ENCODE data around the gene TMEM237.

Gene TMEM237

DNA sequence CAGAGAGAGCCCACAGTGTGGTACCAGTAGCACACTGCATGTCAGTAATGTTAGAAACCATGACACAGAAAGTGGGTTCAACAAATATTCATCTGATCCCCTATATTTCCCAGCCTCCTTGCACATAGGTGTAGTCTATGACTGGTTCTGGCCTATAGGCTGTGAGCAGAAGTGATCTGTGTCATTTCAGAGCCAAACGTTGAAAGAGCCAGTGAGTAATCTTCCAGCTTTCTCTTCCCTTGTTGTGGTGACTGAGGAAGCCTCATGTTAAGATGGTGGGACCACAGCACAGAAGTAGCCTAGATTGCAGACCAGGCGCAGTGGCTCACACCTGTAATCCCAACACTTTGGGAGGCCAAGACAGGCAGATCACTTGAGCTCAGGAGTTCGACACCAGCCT lies 4.1 kb downstream of the TMEM237 start:
- no peak for DNase-seq

- peak; percentile 51 for DNase-seq
Observed at GRCh38 chr2:201638326-201638725, 5.0 kb downstream of the TMEM237 start.

DNA sequence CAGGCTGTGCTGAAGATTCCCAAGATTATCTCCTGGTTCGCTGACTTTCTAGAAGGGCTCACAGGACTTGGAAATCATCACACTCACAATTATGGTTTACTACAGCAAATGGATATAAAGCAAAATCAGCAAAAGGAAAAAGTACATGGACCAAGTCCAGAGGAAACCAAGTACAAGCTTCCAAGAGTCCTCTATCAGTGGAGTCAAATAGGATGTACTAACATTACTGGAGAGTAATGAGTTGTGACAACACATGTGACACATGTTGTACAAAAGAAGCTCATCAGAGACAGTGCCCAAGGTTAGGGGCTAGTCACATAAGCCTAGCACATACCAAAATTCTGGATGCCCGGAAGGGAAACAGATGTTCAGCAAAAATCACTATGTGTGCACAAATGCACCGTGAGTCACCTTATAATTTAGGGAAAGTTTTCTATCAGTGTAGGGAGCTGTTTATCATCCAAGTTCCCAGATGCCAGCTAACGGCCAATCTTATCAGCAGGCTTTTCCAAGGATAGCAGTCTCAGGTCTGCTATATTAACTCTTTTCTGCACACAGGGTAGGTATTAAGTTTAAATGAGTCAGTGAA lies 9.5 kb downstream of the TMEM237 start:
- no peak for DNase-seq

- no peak for DNase-seq
Observed at GRCh38 chr2:201631041-201631440, 12.3 kb downstream of the TMEM237 start.

GRCh38 chr2:201630577-201630976 lies 12.7 kb downstream of the TMEM237 start:
- DNase-seq: no peak

GRCh38 chr2:201628545-201628944 lies 14.8 kb downstream of the TMEM237 start:
- peak; percentile 29 for DNase-seq

- no peak for DNase-seq
Observed at GRCh38 chr2:201622306-201622970, 20.9 kb downstream of the TMEM237 start.

DNA sequence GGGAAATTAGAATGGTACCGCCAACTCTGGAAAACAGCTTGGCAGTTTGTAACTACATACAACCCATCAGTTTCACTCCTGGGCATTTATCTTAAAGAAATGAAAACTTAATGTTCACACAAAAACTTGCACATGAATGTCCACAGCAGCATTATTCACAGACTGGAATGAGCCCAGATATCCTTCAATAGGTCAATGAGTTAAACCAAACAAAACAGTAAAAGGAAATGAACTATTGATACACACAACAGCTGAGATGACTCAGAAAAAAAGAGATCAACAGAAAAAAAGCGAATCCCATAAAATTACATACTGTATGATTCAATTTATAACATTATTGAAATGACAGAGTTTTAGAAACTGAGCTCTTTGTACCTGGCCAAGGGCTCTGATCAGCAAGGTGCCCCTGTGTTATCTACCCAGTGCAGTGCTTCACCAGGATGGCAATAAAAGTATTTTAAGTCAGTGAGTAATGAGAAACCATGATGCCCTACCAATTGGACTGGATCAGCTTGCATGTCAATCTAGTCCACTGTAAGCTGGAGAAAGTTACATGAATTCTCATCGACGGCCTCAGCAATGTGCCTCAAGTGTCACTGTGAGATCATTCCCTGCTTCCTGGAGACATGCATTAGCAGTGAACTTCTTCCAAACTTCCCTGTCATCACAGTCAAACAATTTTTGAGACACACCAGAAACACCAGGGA lies 21.9 kb downstream of the TMEM237 start:
- no peak for DNase-seq

DNA sequence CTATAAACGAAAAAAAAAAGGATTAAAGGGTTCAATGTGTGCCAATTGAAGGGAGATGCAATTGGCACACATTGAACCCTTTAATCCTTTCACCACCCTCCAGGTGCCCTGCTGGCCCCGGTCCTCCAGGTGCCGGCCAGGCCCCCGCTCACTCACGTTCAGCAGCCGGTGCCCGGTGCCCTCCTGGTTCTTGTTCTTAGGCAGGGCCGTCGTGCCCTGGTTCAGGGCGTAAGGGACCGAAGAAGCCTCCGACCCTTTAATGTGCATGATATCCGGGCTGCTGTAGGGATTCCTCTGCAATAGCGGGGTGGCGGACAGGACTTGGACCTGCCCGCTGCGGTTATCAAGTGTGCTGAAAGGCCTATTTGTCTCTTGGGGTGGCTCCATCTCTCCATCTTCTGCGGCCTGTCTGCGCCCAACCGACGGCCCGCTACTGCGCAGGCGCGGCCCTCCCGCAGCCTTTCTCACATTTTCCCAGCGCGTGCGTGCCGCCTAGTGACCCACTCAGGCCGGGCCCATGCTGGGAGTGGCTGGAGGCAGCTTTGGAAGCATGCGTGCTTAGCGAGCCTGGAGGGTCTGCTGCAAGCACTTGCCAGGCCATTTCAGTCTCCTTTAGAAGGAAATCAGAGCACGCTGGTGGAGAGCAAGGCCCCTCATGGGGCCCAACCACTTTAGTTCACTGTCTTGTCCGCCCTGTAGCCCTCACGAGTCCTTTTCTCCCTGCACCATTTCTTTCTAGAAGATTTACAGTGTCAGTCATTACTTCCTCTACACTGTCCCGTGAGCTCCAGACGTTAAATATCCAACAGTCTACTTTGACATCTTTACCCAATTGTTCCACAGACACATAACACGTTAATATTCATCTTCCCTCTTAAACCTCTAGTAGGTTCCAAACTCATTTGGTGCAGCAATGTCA lies 24.3 kb downstream of the TMEM237 start:
- DNase-seq: peak; percentile 79

DNA sequence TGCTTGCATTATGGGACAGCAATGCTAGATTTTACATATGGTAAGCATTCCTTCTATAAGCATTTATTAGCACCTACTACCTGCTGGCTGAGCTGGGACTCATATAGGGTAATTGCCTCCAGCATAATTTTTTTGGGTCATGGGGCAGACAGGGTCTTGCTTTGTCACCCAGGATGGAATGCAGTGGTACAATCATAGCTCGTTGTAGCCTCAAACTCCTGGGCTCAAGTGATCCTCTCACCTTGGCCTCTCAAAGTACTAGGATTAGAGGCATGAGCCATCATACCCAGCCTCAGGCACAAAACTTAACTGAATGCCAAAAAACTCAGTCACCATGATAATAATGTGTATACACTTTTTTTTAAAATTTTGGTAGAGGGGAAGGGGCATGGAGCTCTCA lies 35.3 kb downstream of the TMEM237 start:
- no peak for DNase-seq

GRCh38 chr2:201607568-201607967 lies 35.7 kb downstream of the TMEM237 start:
- DNase-seq: no peak

- no peak for DNase-seq
Observed at GRCh38 chr2:201600906-201601305, 42.4 kb downstream of the TMEM237 start.

DNA sequence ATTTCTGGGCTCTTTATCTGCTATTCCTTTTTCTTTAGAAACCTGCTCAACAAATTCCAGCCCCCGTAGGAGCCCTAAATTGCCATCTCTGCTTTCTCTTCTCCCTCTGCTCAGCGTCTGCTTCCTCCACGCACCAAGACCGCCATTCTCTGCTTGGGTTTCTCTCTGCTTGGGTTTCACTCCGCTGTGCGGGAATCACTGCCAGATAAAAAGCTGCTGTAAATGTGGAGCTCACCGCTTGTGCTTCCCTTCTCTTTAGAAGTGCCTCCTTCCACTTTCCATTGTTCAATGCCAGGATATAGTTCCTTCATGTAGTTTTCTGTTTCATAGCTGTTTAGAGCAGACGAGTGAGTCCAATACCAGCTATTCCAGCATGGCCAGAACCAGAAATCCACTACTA lies 45.9 kb downstream of the TMEM237 start:
- no peak for DNase-seq

DNA sequence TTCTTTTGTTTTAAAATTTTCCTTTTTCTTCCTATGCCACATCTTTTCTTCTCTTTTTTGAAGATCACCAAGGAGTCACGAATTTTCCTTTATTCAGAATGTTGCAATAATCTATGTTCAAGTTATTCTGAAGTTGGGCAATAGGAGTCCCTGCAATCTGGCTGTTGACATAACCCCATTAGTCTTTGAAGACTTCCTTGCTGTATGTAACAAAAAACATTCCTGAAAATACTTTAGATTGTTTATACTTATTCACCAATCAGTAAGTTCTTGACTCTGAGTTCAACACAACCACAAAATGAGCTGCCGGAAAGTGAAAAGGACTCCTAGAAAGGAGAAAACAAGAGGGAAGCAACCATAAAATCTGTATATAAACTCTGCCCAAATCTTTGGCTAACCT lies 62.8 kb downstream of the TMEM237 start:
- peak; percentile 80 for DNase-seq

GRCh38 chr2:201579536-201579935 lies 63.8 kb downstream of the TMEM237 start:
- DNase-seq: peak; percentile 53

DNA sequence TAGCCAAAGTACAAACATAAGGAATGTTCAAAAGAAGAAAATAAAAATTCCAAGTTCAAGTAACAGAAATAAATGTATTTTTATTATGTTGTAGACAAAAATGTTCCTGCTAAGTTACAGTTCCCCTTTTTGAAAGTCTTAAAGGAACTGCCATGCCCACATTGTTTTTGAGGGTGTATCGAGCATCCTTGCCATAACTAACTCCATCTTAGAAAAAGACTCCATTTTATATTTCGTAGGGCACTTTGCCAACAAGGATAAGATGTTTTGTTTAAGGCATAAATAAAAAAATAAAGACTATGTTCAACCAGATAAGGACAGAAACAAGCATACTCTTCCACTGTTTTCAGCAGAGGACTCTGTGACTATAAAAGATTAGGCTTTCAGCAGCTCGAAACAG lies 67.3 kb downstream of the TMEM237 start:
- DNase-seq: no peak

DNA sequence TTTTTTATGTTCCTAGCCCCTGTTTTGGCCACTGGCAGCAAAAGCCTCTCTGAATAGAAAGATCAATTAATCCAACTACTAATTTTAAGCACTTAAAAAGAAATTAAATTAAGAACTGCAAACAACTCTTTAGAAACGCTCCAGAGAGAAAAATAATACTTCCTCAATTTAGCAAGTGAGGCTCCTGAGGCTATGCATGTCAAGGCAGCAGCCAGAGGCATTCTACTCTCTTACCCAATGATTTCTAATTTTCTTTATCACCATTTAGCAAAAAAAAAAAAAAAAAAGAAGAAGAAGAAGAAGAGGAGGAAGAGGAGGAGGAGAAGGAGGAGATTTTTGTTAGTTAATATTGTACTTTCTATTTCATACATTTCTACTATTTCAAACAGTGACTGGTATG lies 68.5 kb downstream of the TMEM237 start:
- no peak for DNase-seq

- DNase-seq: no peak
Observed at GRCh38 chr2:201572846-201573508, 70.3 kb downstream of the TMEM237 start.

Data from fibroblast of skin of right biceps (primary cell).